ENCODE results near the gene AFG3L2. TPM values are rescaled to one million over a fixed set of nuclear protein-coding genes. Genes with fewer than 3 reads are reported as not detected.

The AFG3L2 gene
- total and polyA plus RNA-seq, 4 donors: 16.4 to 41.3 (median 33.8) TPM

GRCh38 chr18:12403601-12404506, 26.8 kb upstream of the AFG3L2 start:
- DNase-seq: no peak
- WGBS, 2 donors: 66 to 79% methylated on average over 6 of the region's 6 CpGs
- ATAC-seq (ENCODE audit: insufficient read depth, low FRiP score): no peak
- TF ChIP-seq CTCF (IDR thresholded peaks at IDR 0.05; ENCODE audit: control extremely low read depth, extremely low read depth): no peak
- Histone ChIP-seq H3K27ac (ENCODE audit: low read depth in 1 of 2, low read length in 1 of 2) (no peak overlapping the region), H3K4me3 (no peak overlapping the region), H3K4me1 (ENCODE audit: control insufficient read depth in 5 of 5, insufficient read depth in 5 of 5, low read length in 5 of 5) (peaks cover 0 to 10% (median 1%) of the 10 kb centered on the region in 5 donors), H3K9ac (ENCODE audit: insufficient read depth in 1 of 2, low read length in 2 of 2) (no peak overlapping the region), H3K27me3 (ENCODE audit: control insufficient read depth in 3 of 3, insufficient read depth in 3 of 3, low read length in 2 of 3) (peaks cover 0 to 5% (median 3%) of the 10 kb centered on the region in 3 donors), H3K9me3 (ENCODE audit: control insufficient read depth in 4 of 4, insufficient read depth in 3 of 4, low read length in 3 of 4) (peaks cover 0 to 2% (median 0%) of the 10 kb centered on the region in 4 donors), H3K36me3 (ENCODE audit: control insufficient read depth in 4 of 4, insufficient read depth in 4 of 4, low read length in 4 of 4) (no peaks in the 10 kb centered on the region)

GRCh38 chr18:12401881-12402280, 24.9 kb upstream of the AFG3L2 start:
- Histone ChIP-seq H3K27ac (ENCODE audit: low read depth in 1 of 2, low read length in 1 of 2) (no peak overlapping the region), H3K27me3 (ENCODE audit: control insufficient read depth in 3 of 3, insufficient read depth in 3 of 3, low read length in 2 of 3) (peaks cover 0 to 5% (median 3%) of the 10 kb centered on the region in 3 donors), H3K36me3 (ENCODE audit: control insufficient read depth in 4 of 4, insufficient read depth in 4 of 4, low read length in 4 of 4) (no peaks in the 10 kb centered on the region), H3K4me3 (no peak overlapping the region), H3K4me1 (ENCODE audit: control insufficient read depth in 5 of 5, insufficient read depth in 5 of 5, low read length in 5 of 5) (peaks cover 0 to 7% (median 0%) of the 10 kb centered on the region in 5 donors), H3K9ac (ENCODE audit: insufficient read depth in 1 of 2, low read length in 2 of 2) (no peak overlapping the region), H3K9me3 (ENCODE audit: control insufficient read depth in 4 of 4, insufficient read depth in 3 of 4, low read length in 3 of 4) (no peaks in the 10 kb centered on the region)
- TF ChIP-seq CTCF (IDR thresholded peaks at IDR 0.05; ENCODE audit: control extremely low read depth, extremely low read depth): no peak
- ATAC-seq (ENCODE audit: insufficient read depth, low FRiP score) (no peak), DNase-seq (no peak)
- 72 to 75% methylated on average over 9 of the region's 9 CpGs for WGBS, 2 donors

GRCh38 chr18:12399231-12399630, 22.2 kb upstream of the AFG3L2 start:
- WGBS, 2 donors: 94 to 96% methylated on average over 5 of the region's 5 CpGs
- ATAC-seq (ENCODE audit: insufficient read depth, low FRiP score) (no peak), DNase-seq (no peak)
- no peak overlapping the region for H3K27ac ChIP-seq (ENCODE audit: low read depth in 1 of 2, low read length in 1 of 2)
- H3K9ac ChIP-seq (ENCODE audit: insufficient read depth in 1 of 2, low read length in 2 of 2): no peak overlapping the region
- no peaks in the 10 kb centered on the region for H3K4me1 ChIP-seq (ENCODE audit: control insufficient read depth in 5 of 5, insufficient read depth in 5 of 5, low read length in 5 of 5)
- H3K27me3 ChIP-seq (ENCODE audit: control insufficient read depth in 3 of 3, insufficient read depth in 3 of 3, low read length in 2 of 3): peaks cover 0 to 2% (median 0%) of the 10 kb centered on the region in 3 donors
- no peak for TF ChIP-seq CTCF (IDR thresholded peaks at IDR 0.05; ENCODE audit: control extremely low read depth, extremely low read depth)
- no peak overlapping the region for H3K4me3 ChIP-seq
- H3K36me3 ChIP-seq (ENCODE audit: control insufficient read depth in 4 of 4, insufficient read depth in 4 of 4, low read length in 4 of 4): no peaks in the 10 kb centered on the region
- H3K9me3 ChIP-seq (ENCODE audit: control insufficient read depth in 4 of 4, insufficient read depth in 3 of 4, low read length in 3 of 4): no peaks in the 10 kb centered on the region

Measured in lung (tissue), 12 donors.